ENCODE results near the gene RNF180. TPM values are rescaled to one million over a fixed set of nuclear protein-coding genes. Genes with fewer than 3 reads are reported as not detected.

Gene RNF180
- total RNA-seq, 2 donors from 2014 or later, result 5.3 to 8.0 TPM

DNA sequence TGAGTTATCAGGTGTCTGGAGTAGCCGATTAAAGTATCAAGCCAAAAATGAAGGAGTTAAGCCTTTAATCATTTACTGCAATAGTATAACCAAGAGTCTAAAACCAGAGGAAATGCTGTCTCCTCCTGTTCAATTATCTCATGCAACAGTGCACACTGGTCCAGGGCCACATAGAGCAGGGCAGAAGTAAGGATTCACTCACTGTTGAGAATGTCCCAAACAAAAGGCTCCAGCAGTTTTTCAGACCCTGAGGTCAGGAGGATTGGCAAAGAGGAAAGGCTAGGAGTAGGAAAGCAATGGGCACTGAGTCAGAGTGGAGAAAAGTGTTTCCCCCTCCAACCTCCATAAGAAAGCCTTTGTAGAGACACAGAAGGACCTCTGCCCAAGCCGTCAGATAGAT is 168.2 kb downstream of the RNF180 start:
- H3K9me3 ChIP-seq (ENCODE audit: control insufficient read depth, low read length), result no peaks in the 10 kb centered on the region
- Mint-ChIP-seq H3K27ac (peak overlapping the region; percentile 18), H3K4me3 (no peak overlapping the region), H3K36me3 (ENCODE audit: low read depth) (no peaks in the 10 kb centered on the region), H3K27me3 (ENCODE audit: insufficient read depth) (no peaks in the 10 kb centered on the region), H3K4me1 (no peaks in the 10 kb centered on the region), H3K9me3 (no peaks in the 10 kb centered on the region)
- DNase-seq, result no peak
- 46 to 60% methylated on average over 1 to 2 of the region's 2 CpGs for WGBS, 2 experiments (ENCODE audit: insufficient coverage in 1 of 2, insufficient read length in 1 of 2)
- no peak overlapping the region for H3K27ac ChIP-seq (ENCODE audit: low read depth, low read length)
- H3K4me1 ChIP-seq (ENCODE audit: control insufficient read depth, insufficient read depth, low read length), result no peaks in the 10 kb centered on the region
- no peak overlapping the region for H3K9ac ChIP-seq (ENCODE audit: extremely low read depth, low read length, poor library complexity, severe bottlenecking)
- no peaks in the 10 kb centered on the region for H3K27me3 ChIP-seq (ENCODE audit: control insufficient read depth, insufficient read depth, low read length, poor library complexity, severe bottlenecking)
- H3K36me3 ChIP-seq (ENCODE audit: control insufficient read depth, insufficient read depth, low read length), result no peaks in the 10 kb centered on the region
- no peak overlapping the region for H3K4me3 ChIP-seq (ENCODE audit: low read length)
- TF ChIP-seq CTCF (conservative IDR thresholded peaks at IDR 0.05), result no peak

DNA sequence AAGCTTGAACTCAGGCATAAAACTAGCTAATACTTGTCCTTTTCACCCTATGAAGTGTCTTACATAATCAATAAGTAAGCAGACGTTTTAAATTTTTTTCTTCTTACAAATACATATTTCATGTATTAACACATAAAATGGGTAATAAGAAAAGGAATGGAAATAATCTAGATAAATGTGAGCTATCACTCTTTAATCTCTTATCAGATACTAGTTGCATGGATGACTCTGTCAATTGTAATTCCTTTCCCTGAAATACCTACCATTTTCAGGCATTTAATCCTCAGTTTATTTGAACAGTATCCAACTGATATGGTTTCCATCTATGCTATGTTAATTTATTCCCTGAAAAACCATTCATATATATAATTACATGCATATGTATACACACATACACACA is 174.1 kb downstream of the RNF180 start:
- no peaks in the 10 kb centered on the region for H3K4me1 ChIP-seq (ENCODE audit: control insufficient read depth, insufficient read depth, low read length)
- no peaks in the 10 kb centered on the region for H3K4me1 Mint-ChIP-seq
- DNase-seq, result no peak
- no peak for TF ChIP-seq CTCF (conservative IDR thresholded peaks at IDR 0.05)
- no peaks in the 10 kb centered on the region for H3K36me3 Mint-ChIP-seq (ENCODE audit: low read depth)
- no peaks in the 10 kb centered on the region for H3K9me3 Mint-ChIP-seq
- no peak overlapping the region for H3K9ac ChIP-seq (ENCODE audit: extremely low read depth, low read length, poor library complexity, severe bottlenecking)
- no peaks in the 10 kb centered on the region for H3K27me3 Mint-ChIP-seq (ENCODE audit: insufficient read depth)
- whole genome bisulfite sequencing, 2 experiments (ENCODE audit: insufficient coverage in 1 of 2, insufficient read length in 1 of 2), result no CpG with 5 or more reads among the region's 1 CpG
- H3K27ac ChIP-seq (ENCODE audit: low read depth, low read length), result no peak overlapping the region
- H3K4me3 Mint-ChIP-seq, result no peak overlapping the region
- H3K4me3 ChIP-seq (ENCODE audit: low read length), result no peak overlapping the region
- no peak overlapping the region for H3K27ac Mint-ChIP-seq
- no peaks in the 10 kb centered on the region for H3K36me3 ChIP-seq (ENCODE audit: control insufficient read depth, insufficient read depth, low read length)
- no peaks in the 10 kb centered on the region for H3K9me3 ChIP-seq (ENCODE audit: control insufficient read depth, low read length)
- no peaks in the 10 kb centered on the region for H3K27me3 ChIP-seq (ENCODE audit: control insufficient read depth, insufficient read depth, low read length, poor library complexity, severe bottlenecking)

- Histone ChIP-seq H3K4me3 (ENCODE audit: low read length) (no peak overlapping the region), H3K9ac (ENCODE audit: extremely low read depth, low read length, poor library complexity, severe bottlenecking) (no peak overlapping the region), H3K9me3 (ENCODE audit: control insufficient read depth, low read length) (no peaks in the 10 kb centered on the region), H3K4me1 (ENCODE audit: control insufficient read depth, insufficient read depth, low read length) (no peaks in the 10 kb centered on the region), H3K36me3 (ENCODE audit: control insufficient read depth, insufficient read depth, low read length) (no peaks in the 10 kb centered on the region), H3K27ac (ENCODE audit: low read depth, low read length) (no peak overlapping the region), H3K27me3 (ENCODE audit: control insufficient read depth, insufficient read depth, low read length, poor library complexity, severe bottlenecking) (no peaks in the 10 kb centered on the region)
- DNase-seq, result no peak
- Mint-ChIP-seq H3K4me1 (no peaks in the 10 kb centered on the region), H3K27me3 (ENCODE audit: insufficient read depth) (no peaks in the 10 kb centered on the region), H3K36me3 (ENCODE audit: low read depth) (no peaks in the 10 kb centered on the region), H3K9me3 (no peaks in the 10 kb centered on the region), H3K27ac (no peak overlapping the region), H3K4me3 (no peak overlapping the region)
- 75% methylated on average over 1 of the region's 1 CpG; no CpG with 5 or more reads in 1 of the 2 experiments for WGBS, 2 experiments (ENCODE audit: insufficient coverage in 1 of 2, insufficient read length in 1 of 2)
- TF ChIP-seq CTCF (conservative IDR thresholded peaks at IDR 0.05), result no peak
Measured at GRCh38 chr5:64340293-64340692, 174.7 kb downstream of the RNF180 start.
